Measurements from ENCODE around the gene PP2D1.

DNA sequence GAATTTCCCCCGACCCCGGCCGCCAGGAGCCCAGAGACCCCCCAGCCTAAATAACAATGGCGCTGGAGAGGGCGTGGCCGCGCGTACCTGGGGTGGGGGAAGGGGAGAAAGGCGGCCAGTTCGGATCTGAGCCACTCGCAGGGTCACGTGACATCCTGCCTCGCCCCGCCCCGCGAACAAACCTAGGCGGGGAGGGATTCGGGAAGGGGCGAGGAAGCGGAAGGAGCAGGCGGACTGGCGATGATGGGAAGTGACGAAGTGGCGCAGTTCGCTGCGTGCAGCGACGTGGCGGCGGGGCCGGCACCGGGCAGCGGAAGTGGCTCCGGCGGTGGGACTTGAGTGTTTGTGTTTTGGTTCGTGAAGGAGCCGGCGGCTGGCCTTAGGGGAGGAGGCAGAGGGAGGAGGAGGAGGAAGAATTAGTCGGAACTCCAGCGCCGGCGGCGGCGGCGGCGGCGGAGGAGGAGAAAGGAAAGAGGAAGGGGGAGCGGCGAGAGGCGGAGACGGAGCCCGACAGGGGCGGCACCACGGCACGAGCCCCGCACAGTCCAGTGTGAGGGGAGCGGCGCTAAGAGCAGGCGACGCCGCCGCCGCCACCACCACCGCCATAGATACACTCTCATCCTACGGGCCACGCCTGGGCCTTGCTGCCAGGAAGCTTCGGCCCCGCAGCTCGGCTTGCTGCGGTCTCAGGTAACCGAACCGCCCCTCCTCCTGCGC lies 65.1 kb downstream of the PP2D1 start, which contains the start of gene RAB5A:
- TF ChIP-seq, protein P1, sequence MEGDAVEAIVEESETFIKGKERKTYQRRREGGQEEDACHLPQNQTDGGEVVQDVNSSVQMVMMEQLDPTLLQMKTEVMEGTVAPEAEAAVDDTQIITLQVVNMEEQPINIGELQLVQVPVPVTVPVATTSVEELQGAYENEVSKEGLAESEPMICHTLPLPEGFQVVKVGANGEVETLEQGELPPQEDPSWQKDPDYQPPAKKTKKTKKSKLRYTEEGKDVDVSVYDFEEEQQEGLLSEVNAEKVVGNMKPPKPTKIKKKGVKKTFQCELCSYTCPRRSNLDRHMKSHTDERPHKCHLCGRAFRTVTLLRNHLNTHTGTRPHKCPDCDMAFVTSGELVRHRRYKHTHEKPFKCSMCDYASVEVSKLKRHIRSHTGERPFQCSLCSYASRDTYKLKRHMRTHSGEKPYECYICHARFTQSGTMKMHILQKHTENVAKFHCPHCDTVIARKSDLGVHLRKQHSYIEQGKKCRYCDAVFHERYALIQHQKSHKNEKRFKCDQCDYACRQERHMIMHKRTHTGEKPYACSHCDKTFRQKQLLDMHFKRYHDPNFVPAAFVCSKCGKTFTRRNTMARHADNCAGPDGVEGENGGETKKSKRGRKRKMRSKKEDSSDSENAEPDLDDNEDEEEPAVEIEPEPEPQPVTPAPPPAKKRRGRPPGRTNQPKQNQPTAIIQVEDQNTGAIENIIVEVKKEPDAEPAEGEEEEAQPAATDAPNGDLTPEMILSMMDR (IDR thresholded peaks at IDR 0.05) = peak in 1 of 4 experiments; percentile 3
- TF ChIP-seq POLR2A (IDR thresholded peaks at IDR 0.05) (peak; percentile 70 to 76), POLR2AphosphoS5 (IDR thresholded peaks at IDR 0.05) (peak; percentile 98)
